Liver (tissue), 3 donors: ENCODE data around the gene LRRC47.

Source experiments
- EGR1 ChIP-seq, 2 donors: IDR thresholded peaks; 2 replicates each; pipeline ENCODE4 v1.6.1; 2016 to 2018; ENCODE audit warnings: antibody characterized with exemption in 2 of 2, low read depth in 2 of 2
- RAD21 ChIP-seq, 2 donors: IDR thresholded peaks; 2 replicates each; pipeline ENCODE4 v1.6.1; 2016; ENCODE audit warnings: antibody characterized with exemption in 2 of 2, mild to moderate bottlenecking in 2 of 2
- TAF1 ChIP-seq: conservative IDR thresholded peaks from 2 replicates; pipeline ENCODE4 v1.6.1; 2016; ENCODE audit warnings: antibody characterized with exemption, mild to moderate bottlenecking
- TF ChIP-seq, protein P1 (sequence below): fragments of 150-350 bp; IDR thresholded peaks from 2 replicates; pipeline ENCODE4 v1.5.1; 2017; ENCODE audit warnings: improper control_type of control experiment, low read depth, low read length; ENCODE audit not compliant: missing input control
- TF ChIP-seq, protein P2 (sequence below): IDR thresholded peaks from 2 replicates; pipeline ENCODE4 v1.6.1; 2016; ENCODE audit warnings: antibody characterized with exemption
- donor health status: healthy.
- donor health status: healthy.

DNA sequence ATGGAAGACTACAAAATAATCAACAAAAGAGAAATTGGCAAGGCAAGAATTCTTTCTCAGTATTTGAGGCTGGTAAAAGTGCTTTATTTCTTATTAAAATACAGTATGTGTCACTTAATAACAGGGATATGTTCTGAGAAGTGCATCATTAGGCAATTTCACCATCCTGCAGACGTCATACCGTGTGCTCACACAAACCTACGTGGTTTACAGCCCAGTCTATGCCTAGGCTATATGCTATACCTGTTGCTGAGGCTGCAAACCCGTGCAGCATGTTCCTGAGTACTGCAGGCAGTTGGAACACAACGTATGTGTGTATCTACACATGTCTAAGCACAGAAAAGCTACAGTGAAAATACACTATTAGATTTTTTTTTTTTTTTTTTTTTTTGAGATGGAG lies 46.8 kb downstream of the LRRC47 start:
- no peak for TF ChIP-seq RAD21 (IDR thresholded peaks at IDR 0.05)
- TF ChIP-seq, protein P1, sequence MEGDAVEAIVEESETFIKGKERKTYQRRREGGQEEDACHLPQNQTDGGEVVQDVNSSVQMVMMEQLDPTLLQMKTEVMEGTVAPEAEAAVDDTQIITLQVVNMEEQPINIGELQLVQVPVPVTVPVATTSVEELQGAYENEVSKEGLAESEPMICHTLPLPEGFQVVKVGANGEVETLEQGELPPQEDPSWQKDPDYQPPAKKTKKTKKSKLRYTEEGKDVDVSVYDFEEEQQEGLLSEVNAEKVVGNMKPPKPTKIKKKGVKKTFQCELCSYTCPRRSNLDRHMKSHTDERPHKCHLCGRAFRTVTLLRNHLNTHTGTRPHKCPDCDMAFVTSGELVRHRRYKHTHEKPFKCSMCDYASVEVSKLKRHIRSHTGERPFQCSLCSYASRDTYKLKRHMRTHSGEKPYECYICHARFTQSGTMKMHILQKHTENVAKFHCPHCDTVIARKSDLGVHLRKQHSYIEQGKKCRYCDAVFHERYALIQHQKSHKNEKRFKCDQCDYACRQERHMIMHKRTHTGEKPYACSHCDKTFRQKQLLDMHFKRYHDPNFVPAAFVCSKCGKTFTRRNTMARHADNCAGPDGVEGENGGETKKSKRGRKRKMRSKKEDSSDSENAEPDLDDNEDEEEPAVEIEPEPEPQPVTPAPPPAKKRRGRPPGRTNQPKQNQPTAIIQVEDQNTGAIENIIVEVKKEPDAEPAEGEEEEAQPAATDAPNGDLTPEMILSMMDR, result no peak
- no peak for TF ChIP-seq EGR1 (IDR thresholded peaks at IDR 0.05; ENCODE audit: low read depth in 2 of 2)
- TF ChIP-seq, protein P2, sequence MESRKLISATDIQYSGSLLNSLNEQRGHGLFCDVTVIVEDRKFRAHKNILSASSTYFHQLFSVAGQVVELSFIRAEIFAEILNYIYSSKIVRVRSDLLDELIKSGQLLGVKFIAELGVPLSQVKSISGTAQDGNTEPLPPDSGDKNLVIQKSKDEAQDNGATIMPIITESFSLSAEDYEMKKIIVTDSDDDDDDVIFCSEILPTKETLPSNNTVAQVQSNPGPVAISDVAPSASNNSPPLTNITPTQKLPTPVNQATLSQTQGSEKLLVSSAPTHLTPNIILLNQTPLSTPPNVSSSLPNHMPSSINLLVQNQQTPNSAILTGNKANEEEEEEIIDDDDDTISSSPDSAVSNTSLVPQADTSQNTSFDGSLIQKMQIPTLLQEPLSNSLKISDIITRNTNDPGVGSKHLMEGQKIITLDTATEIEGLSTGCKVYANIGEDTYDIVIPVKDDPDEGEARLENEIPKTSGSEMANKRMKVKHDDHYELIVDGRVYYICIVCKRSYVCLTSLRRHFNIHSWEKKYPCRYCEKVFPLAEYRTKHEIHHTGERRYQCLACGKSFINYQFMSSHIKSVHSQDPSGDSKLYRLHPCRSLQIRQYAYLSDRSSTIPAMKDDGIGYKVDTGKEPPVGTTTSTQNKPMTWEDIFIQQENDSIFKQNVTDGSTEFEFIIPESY, result no peak
- no peak for TF ChIP-seq TAF1
